H1 (cell line): ENCODE measurements around the gene ACTL10. TPM values are rescaled to one million over a fixed set of nuclear protein-coding genes. Genes with fewer than 3 reads are reported as not detected.

ENCODE experiments used
- E2F6 ChIP-seq: IDR thresholded peaks from 2 replicates; pipeline ENCODE4 v1.6.1; 2012; ENCODE audit warnings: inconsistent platforms
- FOSL1 ChIP-seq: IDR thresholded peaks from 2 replicates; pipeline ENCODE4 v1.6.1; 2011; ENCODE audit warnings: mild to moderate bottlenecking, low read depth, low read length, moderate library complexity; ENCODE audit not compliant: insufficient read depth
- POLR2A ChIP-seq, 2 experiments: IDR thresholded peaks; 1 replicate in 1 of 2; 2 replicates in 1 of 2; pipeline ENCODE4 v1.6.1; 2011; ENCODE audit warnings: low read depth in 2 of 2, low read length in 2 of 2, mild to moderate bottlenecking in 2 of 2; ENCODE audit errors: control extremely low read depth in 1 of 2
- SIN3A ChIP-seq, 2 experiments: IDR thresholded peaks in 1 of 2; conservative IDR thresholded peaks in 1 of 2; 2 replicates each; pipeline ENCODE4 v1.6.1; 2011 to 2012; ENCODE audit warnings: low read length in 2 of 2, improper control_type of control experiment in 1 of 2, low read depth in 1 of 2, mild to moderate bottlenecking in 1 of 2
- SIX5 ChIP-seq: IDR thresholded peaks from 2 replicates; pipeline ENCODE4 v1.6.1; 2011; ENCODE audit warnings: mild to moderate bottlenecking, low read depth, low read length
- TEAD4 ChIP-seq: IDR thresholded peaks from 2 replicates; pipeline ENCODE4 v1.6.1; 2012; ENCODE audit warnings: low read depth, low read length, inconsistent platforms, mixed read lengths
- polyA plus RNA-seq, 7 experiments: library from polyadenylated mRNA; depleted of rRNA in 3 of 7; stranded (reverse) in 5 of 7; unstranded in 2 of 7; fragments of >200 nt in 5 of 7; fragments of 200-250 nt in 2 of 7; gene quantifications; 1 replicate in 5 of 7; 2 replicates in 1 of 7; 4 replicates in 1 of 7; pipeline versions ENCODE4 v1.2.1 to v1.2.3, GENCODE V29; 2011 to 2013; ENCODE audit warnings: missing spikeins in 2 of 7, mixed read lengths in 2 of 7
- total RNA-seq: library from RNA; stranded (reverse); fragmentation: NEBNext Ultra II Directional; extraction: Animal tissue kit (Norgen Biotek cat#: 25700); gene quantifications from 2 replicates; pipeline ENCODE4 v1.2.1, GENCODE V29; 2021

Gene ACTL10
- total and polyA plus RNA-seq, 2 of the 8 experiments (the other 6 are each of a cell fraction or from before 2014, with no cell fraction given): 0.26 TPM; not detected in 1

- no peak for TF ChIP-seq FOSL1
- no peak for TF ChIP-seq SIX5
- TF ChIP-seq TEAD4: no peak
- TF ChIP-seq E2F6: no peak
- TF ChIP-seq POLR2A (IDR thresholded peaks at IDR 0.05; ENCODE audit: control extremely low read depth in 1 of 2, low read depth in 2 of 2, low read length in 2 of 2): no peak
- TF ChIP-seq SIN3A (conservative IDR thresholded peaks at IDR 0.05 in 1 of 2, IDR thresholded peaks at IDR 0.05 in 1 of 2; ENCODE audit: low read depth in 1 of 2, low read length in 2 of 2): no peak
Measured at GRCh38 chr20:33702861-33703260, 36.1 kb downstream of the ACTL10 start (continued).
